Jurkat, Clone E6-1 (cell line): ENCODE measurements around the gene LPP.

Source experiments
- DNase-seq: peaks from one replicate; pipeline ENCODE4 v3.0.0-alpha.2; 2011; ENCODE audit warnings: low read depth, low spot score
- H3K4me3 ChIP-seq: 2 replicates; pipeline ENCODE4 v1.5.1; 2011; ENCODE audit warnings: mild to moderate bottlenecking, low read length, control low read depth, moderate library complexity

The LPP gene

GRCh38 chr3:188304501-188304900 is 150.5 kb downstream of the LPP start:
- no peak for DNase-seq
- H3K4me3 ChIP-seq: no peak overlapping the region

DNA sequence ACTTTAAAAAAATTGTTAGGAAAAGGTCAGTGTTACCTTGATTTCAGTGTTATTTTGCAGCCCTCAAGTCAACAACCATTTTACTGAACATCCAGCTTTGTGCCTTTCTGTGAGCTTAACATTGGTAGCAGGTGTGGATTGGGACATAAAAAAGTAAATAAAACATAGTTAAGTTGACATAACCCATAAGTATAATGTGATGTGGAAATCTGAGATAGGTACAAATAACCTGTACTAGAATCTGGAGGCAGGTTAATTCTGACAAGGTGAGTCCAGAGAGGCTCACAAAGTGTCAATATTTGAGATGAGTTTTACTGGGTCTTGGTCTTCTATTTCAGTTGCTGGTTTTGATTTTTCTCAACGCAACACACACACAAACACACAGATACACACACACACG is 151.3 kb downstream of the LPP start:
- H3K4me3 ChIP-seq: no peak overlapping the region
- DNase-seq: no peak

GRCh38 chr3:188306435-188307005 is 152.6 kb downstream of the LPP start:
- no peak for DNase-seq
- no peak overlapping the region for H3K4me3 ChIP-seq

GRCh38 chr3:188309437-188310269 is 155.7 kb downstream of the LPP start:
- no peak overlapping the region for H3K4me3 ChIP-seq
- no peak for DNase-seq

DNA sequence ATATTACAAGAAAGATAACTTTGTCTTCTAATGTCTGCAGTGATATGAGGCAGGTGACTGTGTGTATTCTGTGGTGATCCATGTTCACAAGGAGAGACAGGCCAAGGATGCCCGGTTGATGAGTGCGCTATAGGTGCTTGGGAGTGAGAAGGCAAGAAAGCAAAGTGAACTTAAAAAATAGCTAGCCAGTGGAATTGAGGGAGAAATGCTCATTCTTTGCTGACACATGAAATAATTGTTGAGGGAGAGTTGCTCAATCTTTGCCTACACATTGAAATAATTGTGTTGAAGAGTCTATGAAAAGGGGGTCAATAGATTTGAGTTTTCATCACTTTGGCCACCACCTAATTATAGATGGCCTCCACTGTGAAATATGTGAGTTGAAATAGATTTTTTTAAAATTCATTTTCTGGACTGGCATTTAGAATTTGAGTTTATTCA is 156.3 kb downstream of the LPP start:
- H3K4me3 ChIP-seq: no peak overlapping the region
- DNase-seq: no peak

GRCh38 chr3:188315553-188315952 is 161.6 kb downstream of the LPP start:
- H3K4me3 ChIP-seq: no peak overlapping the region
- DNase-seq: no peak

- DNase-seq: no peak
Measured at GRCh38 chr3:188316021-188316722, 162.2 kb downstream of the LPP start.

GRCh38 chr3:188316723-188317070 is 162.7 kb downstream of the LPP start:
- no peak overlapping the region for H3K4me3 ChIP-seq

More at GRCh38 chr3:188316021-188316722, 162.2 kb downstream of the LPP start:
- no peak overlapping the region for H3K4me3 ChIP-seq

GRCh38 chr3:188319569-188319968 is 165.6 kb downstream of the LPP start:
- no peak for DNase-seq
- H3K4me3 ChIP-seq: no peak overlapping the region

More at GRCh38 chr3:188316723-188317070, 162.7 kb downstream of the LPP start:
- DNase-seq: no peak

GRCh38 chr3:188320757-188321156 is 166.8 kb downstream of the LPP start:
- no peak for DNase-seq

GRCh38 chr3:188321258-188321657 is 167.3 kb downstream of the LPP start:
- no peak for DNase-seq
- no peak overlapping the region for H3K4me3 ChIP-seq

More at GRCh38 chr3:188320757-188321156, 166.8 kb downstream of the LPP start:
- H3K4me3 ChIP-seq: no peak overlapping the region

- no peak for DNase-seq
- H3K4me3 ChIP-seq: no peak overlapping the region
Measured at GRCh38 chr3:188322135-188322887, 168.4 kb downstream of the LPP start.

DNA sequence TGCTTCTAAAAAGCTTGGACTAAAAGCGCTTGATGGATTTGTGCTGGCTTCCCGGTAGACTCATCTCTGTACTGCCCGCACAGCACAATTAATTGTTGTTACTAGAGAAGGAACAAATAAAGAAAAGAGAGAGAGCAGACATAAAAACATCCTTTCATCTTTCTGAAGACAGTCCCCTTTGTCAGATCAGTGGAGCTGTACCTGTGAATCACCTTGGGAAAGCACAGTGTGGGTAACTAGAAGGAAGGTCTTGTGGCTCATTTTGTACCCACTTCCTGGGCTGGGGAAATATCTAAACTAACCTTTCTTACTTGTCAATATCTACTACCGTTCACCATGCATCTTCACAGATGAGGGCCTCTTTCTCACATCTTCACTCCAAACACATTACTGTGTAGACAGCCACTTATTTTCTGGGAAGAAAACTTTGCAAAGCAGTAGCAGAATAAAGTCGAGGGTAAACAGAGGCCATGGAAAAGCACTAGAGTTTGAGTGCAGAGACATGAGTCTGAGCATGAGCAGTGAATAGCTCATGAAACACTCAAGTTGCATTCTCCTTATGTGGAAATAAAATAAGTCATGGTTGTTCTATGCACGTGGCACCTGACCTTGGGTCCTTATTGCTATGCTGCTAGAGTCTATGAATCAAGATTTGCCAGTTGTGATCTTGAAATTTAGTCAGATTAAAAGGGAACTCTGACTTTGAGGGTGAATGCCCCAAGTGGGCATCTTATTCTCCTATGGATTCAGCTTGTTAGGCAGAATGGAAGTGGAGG is 169.3 kb downstream of the LPP start:
- peak; percentile 88 for DNase-seq
- no peak overlapping the region for H3K4me3 ChIP-seq

- no peak overlapping the region for H3K4me3 ChIP-seq
- DNase-seq: no peak
Measured at GRCh38 chr3:188326111-188326510, 172.2 kb downstream of the LPP start.

DNA sequence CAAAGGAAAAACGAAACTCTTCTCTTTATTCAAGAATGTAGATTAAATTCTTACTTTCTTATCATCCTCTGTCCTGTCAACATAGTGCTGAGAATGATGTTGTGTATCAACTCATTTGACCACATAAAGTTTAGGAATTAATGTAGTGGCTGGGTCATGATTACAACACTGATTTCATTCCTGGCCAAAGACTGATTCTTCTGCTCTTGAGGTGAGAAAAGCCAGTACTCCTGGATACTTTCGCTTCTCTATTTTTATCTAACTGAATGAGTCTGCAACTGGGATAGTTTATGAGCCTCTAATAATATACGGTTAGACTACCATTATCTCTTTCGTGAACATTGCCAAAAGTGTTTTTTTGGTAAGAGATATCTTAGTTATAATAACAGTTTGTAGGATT is 173.0 kb downstream of the LPP start:
- DNase-seq: no peak
- no peak overlapping the region for H3K4me3 ChIP-seq

GRCh38 chr3:188327433-188327832 is 173.5 kb downstream of the LPP start:
- H3K4me3 ChIP-seq: no peak overlapping the region
- no peak for DNase-seq

GRCh38 chr3:188330138-188330537 is 176.2 kb downstream of the LPP start:
- H3K4me3 ChIP-seq: no peak overlapping the region
- DNase-seq: no peak

DNA sequence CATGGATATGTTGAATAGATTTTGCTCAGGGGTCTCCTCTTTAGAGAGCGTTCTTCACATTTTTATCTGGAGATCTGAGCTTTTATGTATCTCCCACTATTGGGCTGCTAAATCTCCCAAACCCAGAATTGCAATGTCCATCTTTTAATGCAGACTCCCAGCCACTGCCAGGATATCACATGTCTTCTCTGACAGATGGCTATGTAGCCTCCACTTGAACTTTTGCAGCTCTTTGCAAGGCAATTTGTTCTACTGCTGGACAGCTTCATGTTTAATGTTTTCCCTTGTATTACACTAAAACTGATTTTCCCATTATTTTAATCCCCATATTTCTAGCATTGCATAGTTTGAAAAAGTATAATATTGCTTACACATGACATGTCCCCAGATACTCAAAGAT is 177.2 kb downstream of the LPP start:
- H3K4me3 ChIP-seq: no peak overlapping the region
- DNase-seq: no peak

GRCh38 chr3:188332085-188332484 is 178.1 kb downstream of the LPP start:
- DNase-seq: no peak
- H3K4me3 ChIP-seq: no peak overlapping the region
